OCI-LY7 (cell line): ENCODE measurements around the gene WFDC10B. TPM values are rescaled to one million over a fixed set of nuclear protein-coding genes. Genes with fewer than 3 reads are reported as not detected.

Experiments used
- BruUV-seq: library from RNA; stranded (reverse); fragments of 400-500 nt; replicated peaks from 2 replicates; lab custom pipeline; 2021; lab: Mats Ljungman, UMichigan
- CTCF ChIA-PET: fragments of 300-600 bp; sonication (Branson Sonifier 250); formaldehyde crosslinking; loops from one replicate; lab custom pipeline; 2022; ENCODE audit warnings: antibody characterized with exemption; ENCODE audit not compliant: unreplicated experiment; lab: Charles Lee
- POLR2A ChIA-PET: fragments of 300-600 bp; sonication (Branson Sonifier 250); formaldehyde crosslinking; loops from one replicate; lab custom pipeline; 2022; ENCODE audit warnings: antibody characterized with exemption; lab: Charles Lee
- DNase-seq: peaks from one replicate; pipeline ENCODE4 v3.0.0-alpha.2; 2015; ENCODE audit warnings: low spot score
- H2AFZ ChIP-seq: fragments of 200-600 bp; sonication (generic), shearing (Covaris generic); 2 replicates; pipeline ENCODE4 v1.6.1; 2014; ENCODE audit warnings: mild to moderate bottlenecking, antibody characterized with exemption, low read length, moderate library complexity
- H3K27ac ChIP-seq: fragments of 200-600 bp; sonication (generic); 2 replicates; pipeline ENCODE4 v1.5.1; 2014; ENCODE audit warnings: mixed run types, low read depth, mild to moderate bottlenecking, moderate library complexity, low read length, inconsistent platforms; ENCODE audit not compliant: poor library complexity, severe bottlenecking
- H3K36me3 ChIP-seq: fragments of 200-600 bp; sonication (generic); 2 replicates; pipeline ENCODE4 v1.6.1; 2014; ENCODE audit warnings: mild to moderate bottlenecking, antibody characterized with exemption, low read length, moderate library complexity, mixed read lengths; ENCODE audit not compliant: insufficient read depth
- H3K4me1 ChIP-seq: fragments of 200-600 bp; sonication (generic); 2 replicates; pipeline ENCODE4 v1.5.1; 2014; ENCODE audit warnings: mild to moderate bottlenecking, low read length; ENCODE audit not compliant: insufficient read depth, poor library complexity, severe bottlenecking
- H3K4me2 ChIP-seq: fragments of 200-600 bp; sonication (generic); 2 replicates; pipeline ENCODE4 v1.6.1; 2014; ENCODE audit warnings: mild to moderate bottlenecking, low read length
- H3K4me3 ChIP-seq: fragments of 200-600 bp; sonication (generic); 2 replicates; pipeline ENCODE4 v1.5.1; 2014; ENCODE audit warnings: mild to moderate bottlenecking, low read depth, low read length; ENCODE audit not compliant: poor library complexity, severe bottlenecking
- H3K79me2 ChIP-seq: fragments of 200-600 bp; sonication (generic); 2 replicates; pipeline ENCODE4 v1.6.1; 2016; ENCODE audit warnings: low read depth, mild to moderate bottlenecking, low read length, moderate library complexity, mixed read lengths; ENCODE audit not compliant: insufficient read depth
- H3K9me2 ChIP-seq: fragments of 200-600 bp; sonication (generic); 2 replicates; pipeline ENCODE4 v1.6.1; 2016; ENCODE audit warnings: mild to moderate bottlenecking, low read length, mixed read lengths; ENCODE audit not compliant: insufficient read depth
- H3K9me3 ChIP-seq: fragments of 200-600 bp; sonication (generic); 2 replicates; pipeline ENCODE4 v1.6.1; 2014; ENCODE audit warnings: mild to moderate bottlenecking, mixed run types, low read length, mixed read lengths
- H4K20me1 ChIP-seq: fragments of 200-600 bp; sonication (generic); 2 replicates; pipeline ENCODE4 v1.6.1; 2014; ENCODE audit warnings: mild to moderate bottlenecking, antibody characterized with exemption, low read length, moderate library complexity, mixed read lengths; ENCODE audit not compliant: insufficient read depth
- EZH2phosphoT487 ChIP-seq: fragments of 200-600 bp; sonication (generic); IDR thresholded peaks from 2 replicates; pipeline ENCODE4 v1.6.1; 2018; ENCODE audit warnings: low read depth, borderline replicate concordance, mild to moderate bottlenecking, mixed run types, antibody characterized with exemption, low read length, moderate library complexity, mixed read lengths
- intact Hi-C: fragments of 100-400 bp; cut with micrococcal nuclease; formaldehyde crosslinking; loops from one replicate; pipeline ENCODE4 v1.10.0; 2022; ENCODE audit not compliant: unreplicated experiment
- total RNA-seq, 2 experiments: library from RNA; depleted of rRNA in 1 of 2; stranded (reverse); fragments of >200 nt in 1 of 2; shearing (Covaris generic) in 1 of 2; gene quantifications; 2 replicates each; pipeline ENCODE4 v1.2.3, GENCODE V29; 2014 to 2022
- TF ChIP-seq, protein P1 (sequence below): fragments of 200-600 bp; sonication (generic); conservative IDR thresholded peaks from 2 replicates; pipeline ENCODE4 v1.5.1; 2014; ENCODE audit warnings: mild to moderate bottlenecking, antibody characterized with exemption, low read length, moderate library complexity, mixed read lengths

The WFDC10B gene
- total RNA-seq, 2 experiments from 2014 or later = not detected

DNA sequence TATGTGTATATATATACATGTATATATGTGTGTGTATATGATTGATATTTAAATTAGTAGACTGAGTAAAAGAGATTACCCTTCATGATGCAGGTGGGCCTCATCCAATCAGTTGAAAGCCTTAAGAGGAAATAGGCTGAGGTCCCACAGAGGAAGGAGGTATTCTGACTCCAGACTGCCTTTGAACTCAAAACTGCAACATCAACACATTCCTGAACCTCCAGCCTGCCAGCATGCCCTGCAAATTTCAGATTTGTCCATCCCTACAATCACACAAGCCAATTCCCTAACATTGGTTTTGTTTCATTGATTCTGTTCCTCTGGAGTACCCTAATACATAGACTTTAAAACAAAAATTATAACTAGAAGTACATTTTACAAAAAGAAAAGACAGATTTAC, 40.2 kb upstream of the WFDC10B start:
- POLR2A ChIA-PET = no interaction called here
- H4K20me1 ChIP-seq = no peaks in the 10 kb centered on the region
- TF ChIP-seq EZH2phosphoT487 = no peak
- TF ChIP-seq, protein P1, sequence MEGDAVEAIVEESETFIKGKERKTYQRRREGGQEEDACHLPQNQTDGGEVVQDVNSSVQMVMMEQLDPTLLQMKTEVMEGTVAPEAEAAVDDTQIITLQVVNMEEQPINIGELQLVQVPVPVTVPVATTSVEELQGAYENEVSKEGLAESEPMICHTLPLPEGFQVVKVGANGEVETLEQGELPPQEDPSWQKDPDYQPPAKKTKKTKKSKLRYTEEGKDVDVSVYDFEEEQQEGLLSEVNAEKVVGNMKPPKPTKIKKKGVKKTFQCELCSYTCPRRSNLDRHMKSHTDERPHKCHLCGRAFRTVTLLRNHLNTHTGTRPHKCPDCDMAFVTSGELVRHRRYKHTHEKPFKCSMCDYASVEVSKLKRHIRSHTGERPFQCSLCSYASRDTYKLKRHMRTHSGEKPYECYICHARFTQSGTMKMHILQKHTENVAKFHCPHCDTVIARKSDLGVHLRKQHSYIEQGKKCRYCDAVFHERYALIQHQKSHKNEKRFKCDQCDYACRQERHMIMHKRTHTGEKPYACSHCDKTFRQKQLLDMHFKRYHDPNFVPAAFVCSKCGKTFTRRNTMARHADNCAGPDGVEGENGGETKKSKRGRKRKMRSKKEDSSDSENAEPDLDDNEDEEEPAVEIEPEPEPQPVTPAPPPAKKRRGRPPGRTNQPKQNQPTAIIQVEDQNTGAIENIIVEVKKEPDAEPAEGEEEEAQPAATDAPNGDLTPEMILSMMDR = no peak
- no peak overlapping the region for H3K27ac ChIP-seq
- DNase-seq = no peak
- H3K9me2 ChIP-seq = no peaks in the 10 kb centered on the region
- intact Hi-C loops = no loop called here
- BruUV-seq = no TSS peak
- H3K79me2 ChIP-seq = no peaks in the 10 kb centered on the region
- H3K36me3 ChIP-seq = no peaks in the 10 kb centered on the region
- H2AFZ ChIP-seq = no peak overlapping the region
- H3K9me3 ChIP-seq = no peaks in the 10 kb centered on the region
- CTCF ChIA-PET = no interaction called here
- no peak overlapping the region for H3K4me2 ChIP-seq
- H3K4me3 ChIP-seq = no peak overlapping the region
- no peaks in the 10 kb centered on the region for H3K4me1 ChIP-seq

DNA sequence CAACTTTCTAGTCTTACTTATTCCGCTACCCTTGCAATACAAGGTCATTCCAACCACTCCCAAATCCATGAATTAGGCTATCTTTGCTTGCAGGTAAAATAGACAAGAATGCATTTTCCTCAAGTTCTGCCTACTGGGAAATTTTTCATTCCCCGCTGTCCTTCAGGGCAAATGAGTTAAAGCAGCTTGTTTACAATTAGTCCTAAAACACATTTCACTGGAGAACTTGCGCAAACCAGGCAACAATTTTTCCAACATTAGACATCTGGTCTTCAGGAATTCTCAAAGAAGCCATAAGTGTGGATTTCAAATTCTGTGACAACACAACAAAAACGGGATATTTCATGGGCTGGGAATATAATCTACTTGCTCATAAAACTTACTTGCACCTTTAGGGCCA, 37.8 kb upstream of the WFDC10B start:
- H3K27ac ChIP-seq = no peak overlapping the region
- no peaks in the 10 kb centered on the region for H3K36me3 ChIP-seq
- no peaks in the 10 kb centered on the region for H4K20me1 ChIP-seq
- no peaks in the 10 kb centered on the region for H3K4me1 ChIP-seq
- H3K4me3 ChIP-seq = no peak overlapping the region
- DNase-seq = no peak
- POLR2A ChIA-PET = no interaction called here
- no peaks in the 10 kb centered on the region for H3K9me2 ChIP-seq
- intact Hi-C loops = no loop called here
- no peak overlapping the region for H2AFZ ChIP-seq
- H3K79me2 ChIP-seq = no peaks in the 10 kb centered on the region
- no TSS peak for BruUV-seq
- CTCF ChIA-PET = no interaction called here
- no peak overlapping the region for H3K4me2 ChIP-seq
- no peak for TF ChIP-seq EZH2phosphoT487
- TF ChIP-seq, protein P1 = no peak
- H3K9me3 ChIP-seq = no peaks in the 10 kb centered on the region

DNA sequence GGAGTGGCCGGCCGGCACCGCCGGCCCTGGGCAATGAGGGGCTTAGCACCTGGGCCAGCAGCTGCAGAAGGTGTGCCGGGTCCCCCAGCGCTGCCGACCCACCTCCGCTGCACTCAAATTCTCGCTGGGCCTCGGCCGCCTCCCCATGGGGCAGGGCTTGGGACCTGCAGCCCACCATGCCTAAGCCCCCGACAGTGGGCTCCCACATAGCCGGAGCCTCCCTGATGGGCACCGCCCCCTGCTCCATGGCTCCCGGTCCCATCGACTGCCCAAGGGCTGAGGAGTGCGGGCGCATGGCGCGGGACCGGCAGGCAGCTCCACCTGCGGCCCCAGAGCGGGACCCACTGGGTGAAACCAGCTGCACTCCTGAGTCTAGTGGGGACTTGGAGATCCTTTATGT, 31.2 kb upstream of the WFDC10B start:
- Histone ChIP-seq H3K27ac (no peak overlapping the region), H3K9me3 (peaks cover 15% of the 10 kb centered on the region; the same call in 1 of the 2 replicates), H3K36me3 (no peaks in the 10 kb centered on the region), H3K4me1 (no peaks in the 10 kb centered on the region), H3K9me2 (no peaks in the 10 kb centered on the region), H3K79me2 (no peaks in the 10 kb centered on the region), H3K4me3 (no peak overlapping the region), H3K4me2 (no peak overlapping the region), H2AFZ (no peak overlapping the region), H4K20me1 (no peaks in the 10 kb centered on the region)
- ChIA-PET POLR2A (no interaction called here), CTCF (no interaction called here)
- TF ChIP-seq, protein P1 = no peak
- no peak for TF ChIP-seq EZH2phosphoT487
- no peak for DNase-seq
- BruUV-seq = no TSS peak
- intact Hi-C loops = no loop called here
